ENCODE data around the gene TUBB.

TUBB gene

GRCh38 chr6:30744054-30744805, 24.1 kb downstream of the TUBB start, which contains the start of gene IER3 (continued):
- TF ChIP-seq ZSCAN23 (tag by site-specific recombination; IDR thresholded peaks at IDR 0.05) (peak; percentile 59; the same call in 1 of the 2 replicates), ZBTB21 (tag by site-specific recombination; IDR thresholded peaks at IDR 0.05) (0 out of 2 replicates have a peak, but pooled peaks have one; percentile 10), ZNF701 (tag by site-specific recombination; IDR thresholded peaks at IDR 0.05) (no peak), ZNF223 (tag by site-specific recombination; IDR thresholded peaks at IDR 0.05) (no peak), BCL11A (tag by site-specific recombination; IDR thresholded peaks at IDR 0.05; ENCODE audit: low read depth) (peak; percentile 72), SALL2 (tag by site-specific recombination; IDR thresholded peaks at IDR 0.05; ENCODE audit: borderline replicate concordance) (no peak), ZNF132 (tag by site-specific recombination; IDR thresholded peaks at IDR 0.05; ENCODE audit: borderline replicate concordance) (no peak), HOXD13 (CRISPR knock-in tag; IDR thresholded peaks at IDR 0.05; ENCODE audit: borderline replicate concordance) (no peak), ZNF133 (tag by site-specific recombination; IDR thresholded peaks at IDR 0.05) (no peak), KLF9 (tag by site-specific recombination; IDR thresholded peaks at IDR 0.05; ENCODE audit: low read depth) (peak; percentile 74), ZNF600 (tag by site-specific recombination; IDR thresholded peaks at IDR 0.05) (peak; percentile 14; the same call in 1 of the 2 replicates), ZNF37A (tag by site-specific recombination; IDR thresholded peaks at IDR 0.05) (no peak), ZNF18 (tag by site-specific recombination; IDR thresholded peaks at IDR 0.05) (no peak), ZNF670 (tag by site-specific recombination; IDR thresholded peaks at IDR 0.05; ENCODE audit: low read depth) (no peak), ZNF140 (tag by site-specific recombination; IDR thresholded peaks at IDR 0.05) (no peak), TCF7L2 (IDR thresholded peaks at IDR 0.05; ENCODE audit: borderline replicate concordance, low read depth, low read length) (no peak), ZNF830 (tag by site-specific recombination; IDR thresholded peaks at IDR 0.05; ENCODE audit: low read depth) (no peak), MZF1 (tag by site-specific recombination; IDR thresholded peaks at IDR 0.05; ENCODE audit: borderline replicate concordance) (no peak), ZNF473 (tag by site-specific recombination; IDR thresholded peaks at IDR 0.05) (no peak), ZNF280C (tag by site-specific recombination; IDR thresholded peaks at IDR 0.05) (no peak), ZNF324 (tag by site-specific recombination; IDR thresholded peaks at IDR 0.05) (no peak), ZNF510 (tag by site-specific recombination; IDR thresholded peaks at IDR 0.05; ENCODE audit: insufficient replicate concordance) (no peak), ZNF175 (tag by site-specific recombination; IDR thresholded peaks at IDR 0.05) (no peak), ZNF791 (tag by site-specific recombination; IDR thresholded peaks at IDR 0.05) (no peak), ZNF184 (tag by site-specific recombination; IDR thresholded peaks at IDR 0.05) (0 out of 2 replicates have a peak, but pooled peaks have one; percentile 33), SP2 (tag by site-specific recombination; IDR thresholded peaks at IDR 0.05) (peak; percentile 64), ZBTB20 (tag by site-specific recombination; IDR thresholded peaks at IDR 0.05) (peak; percentile 73; the same call in 1 of the 2 replicates), KLF8 (tag by site-specific recombination; IDR thresholded peaks at IDR 0.05) (peak; percentile 54), KLF17 (tag by site-specific recombination; IDR thresholded peaks at IDR 0.05) (peak; percentile 64; the same call in 1 of the 2 replicates), ZNF354C (tag by site-specific recombination; IDR thresholded peaks at IDR 0.05; ENCODE audit: borderline replicate concordance, low read depth) (no peak), ZNF561 (tag by site-specific recombination; IDR thresholded peaks at IDR 0.05; ENCODE audit: borderline replicate concordance) (peak; percentile 99), ZNF335 (tag by site-specific recombination; conservative IDR thresholded peaks at IDR 0.05) (peak; percentile 96), ZNF626 (tag by site-specific recombination; IDR thresholded peaks at IDR 0.05) (no peak), ZSCAN5A (tag by site-specific recombination; IDR thresholded peaks at IDR 0.05) (no peak), HOXA7 (CRISPR knock-in tag; IDR thresholded peaks at IDR 0.05; ENCODE audit: borderline replicate concordance) (no peak), ZNF239 (tag by site-specific recombination; IDR thresholded peaks at IDR 0.05) (no peak)
